Ectodermal cell (in vitro differentiated cells): Measurements from ENCODE around the gene TAF6L.
"Not testable (repeated sequence)": the region's sequence is repeated elsewhere in the genome, so short reads cannot be mapped to it uniquely, and the experiment has no call there.

Source experiments
- H3K27ac ChIP-seq: 2 replicates; pipeline ENCODE4 v1.7.0; 2013; ENCODE audit warnings: mild to moderate bottlenecking, low read depth, low read length; ENCODE audit not compliant: insufficient read depth, poor library complexity, severe bottlenecking
- H3K27me3 ChIP-seq: 2 replicates; pipeline ENCODE4 v1.7.0; 2013; ENCODE audit warnings: mild to moderate bottlenecking, low read length; ENCODE audit not compliant: insufficient read depth, control insufficient read depth, poor library complexity, severe bottlenecking
- H3K36me3 ChIP-seq: one replicate; pipeline ENCODE4 v1.7.0; 2013; ENCODE audit warnings: low read length; ENCODE audit not compliant: control insufficient read depth, insufficient read depth
- H3K4me1 ChIP-seq: one replicate; pipeline ENCODE4 v1.7.0; 2013; ENCODE audit warnings: low read length; ENCODE audit not compliant: control insufficient read depth, insufficient read depth
- H3K4me3 ChIP-seq: 2 replicates; pipeline ENCODE4 v1.7.0; 2013; ENCODE audit warnings: low read depth, low read length, control low read depth; ENCODE audit not compliant: insufficient read depth
- H3K9me3 ChIP-seq: 2 replicates; pipeline ENCODE4 v1.7.0; 2013; ENCODE audit warnings: mild to moderate bottlenecking, low read length, moderate library complexity; ENCODE audit not compliant: control insufficient read depth
- WGBS, 2 experiments: methylation state at CpG; one replicate each; pipeline ENCODE4 v1.1.7; 2013; ENCODE audit warnings: missing lambda C conversion rate in 2 of 2; 5-methylcytosine and 5-hydroxymethylcytosine counted together

Gene TAF6L

GRCh38 chr11:62804310-62805075, 33.3 kb downstream of the TAF6L start:
- Histone ChIP-seq H3K4me1 (peaks cover 10% of the 10 kb centered on the region), H3K9me3 (no peaks in the 10 kb centered on the region), H3K36me3 (peaks cover 31% of the 10 kb centered on the region), H3K27ac (peak overlapping the region; percentile 45), H3K27me3 (no peaks in the 10 kb centered on the region), H3K4me3 (peak overlapping the region; percentile 95)
- WGBS, 2 experiments: 19 to 20% methylated on average over 14 of the region's 14 CpGs

GRCh38 chr11:62805076-62805892, 34.1 kb downstream of the TAF6L start, which contains the start of gene NXF1:
TSS of gene NXF1 (minus strand) at chr11:62805440. CDS start at chr11:62805356, 84 bp downstream.
- Histone ChIP-seq H3K4me1 (peaks cover 10% of the 10 kb centered on the region), H3K27ac (peak within 1 kb of the TSS; percentile 61), H3K4me3 (peak within 1 kb of the TSS; percentile 95), H3K27me3 (no peaks in the 10 kb centered on the region), H3K9me3 (no peaks in the 10 kb centered on the region), H3K36me3 (peaks cover 24% of the 10 kb centered on the region)
- WGBS, 2 experiments: 1% methylated on average over 77 of the region's 77 CpGs

- 37 to 38% methylated on average over 12 of the region's 12 CpGs for WGBS, 2 experiments
- Histone ChIP-seq H3K36me3 (peaks cover 20% of the 10 kb centered on the region), H3K4me1 (peaks cover 10% of the 10 kb centered on the region), H3K27ac (peak overlapping the region; percentile 61), H3K4me3 (peak overlapping the region; percentile 95), H3K9me3 (no peaks in the 10 kb centered on the region), H3K27me3 (no peaks in the 10 kb centered on the region)
Measured at GRCh38 chr11:62805961-62806441, 34.8 kb downstream of the TAF6L start.

GRCh38 chr11:62806611-62807121, 35.5 kb downstream of the TAF6L start:
- WGBS, 2 experiments: 86 to 87% methylated on average over 5 of the region's 5 CpGs
- H3K4me1 ChIP-seq: peaks cover 10% of the 10 kb centered on the region
- no peaks in the 10 kb centered on the region for H3K27me3 ChIP-seq
- H3K9me3 ChIP-seq: no peaks in the 10 kb centered on the region
- H3K4me3 ChIP-seq: no peak overlapping the region
- H3K36me3 ChIP-seq: peaks cover 13% of the 10 kb centered on the region
- peak overlapping the region; percentile 61 for H3K27ac ChIP-seq

DNA sequence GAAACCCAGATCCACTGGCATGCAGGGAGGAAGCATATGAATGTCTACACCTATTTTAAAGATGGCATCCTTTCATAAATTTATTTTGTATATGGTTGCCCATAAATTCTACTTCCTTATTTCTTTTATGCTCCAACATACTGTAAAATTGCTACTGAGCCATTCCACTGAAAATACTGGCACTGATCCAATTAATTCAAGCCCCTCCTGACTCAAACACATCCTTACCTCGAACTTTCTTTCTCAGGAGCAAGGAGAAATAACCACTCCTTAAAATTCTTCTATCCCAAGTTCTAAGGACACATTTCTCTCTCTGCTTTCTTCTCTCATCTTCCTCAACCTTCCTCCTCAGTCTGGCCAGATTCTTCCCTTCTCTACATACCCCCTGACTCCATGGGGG, 39.6 kb downstream of the TAF6L start:
- Histone ChIP-seq H3K27me3 (no peaks in the 10 kb centered on the region), H3K9me3 (no peaks in the 10 kb centered on the region), H3K4me3 (no peak overlapping the region), H3K36me3 (no peaks in the 10 kb centered on the region), H3K27ac (no peak overlapping the region), H3K4me1 (peaks cover 6% of the 10 kb centered on the region)
- WGBS, 2 experiments: 90 to 94% methylated on average over 1 of the region's 1 CpG

GRCh38 chr11:62811659-62812058, 40.5 kb downstream of the TAF6L start:
- no peaks in the 10 kb centered on the region for H3K36me3 ChIP-seq
- 85 to 90% methylated on average over 2 of the region's 2 CpGs for WGBS, 2 experiments
- H3K27me3 ChIP-seq: no peaks in the 10 kb centered on the region
- peaks cover under 1% of the 10 kb centered on the region for H3K4me1 ChIP-seq
- no peaks in the 10 kb centered on the region for H3K9me3 ChIP-seq
- no peak overlapping the region for H3K27ac ChIP-seq
- no peak overlapping the region for H3K4me3 ChIP-seq

- H3K9me3 ChIP-seq: no peaks in the 10 kb centered on the region
- no peaks in the 10 kb centered on the region for H3K27me3 ChIP-seq
- H3K27ac ChIP-seq: no peak overlapping the region
- H3K4me1 ChIP-seq: no peaks in the 10 kb centered on the region
- no peaks in the 10 kb centered on the region for H3K36me3 ChIP-seq
- H3K4me3 ChIP-seq: no peak overlapping the region
- whole genome bisulfite sequencing, 2 experiments: 91 to 92% methylated on average over 7 to 8 of the region's 8 CpGs
Measured at GRCh38 chr11:62816557-62816956, 45.4 kb downstream of the TAF6L start.

DNA sequence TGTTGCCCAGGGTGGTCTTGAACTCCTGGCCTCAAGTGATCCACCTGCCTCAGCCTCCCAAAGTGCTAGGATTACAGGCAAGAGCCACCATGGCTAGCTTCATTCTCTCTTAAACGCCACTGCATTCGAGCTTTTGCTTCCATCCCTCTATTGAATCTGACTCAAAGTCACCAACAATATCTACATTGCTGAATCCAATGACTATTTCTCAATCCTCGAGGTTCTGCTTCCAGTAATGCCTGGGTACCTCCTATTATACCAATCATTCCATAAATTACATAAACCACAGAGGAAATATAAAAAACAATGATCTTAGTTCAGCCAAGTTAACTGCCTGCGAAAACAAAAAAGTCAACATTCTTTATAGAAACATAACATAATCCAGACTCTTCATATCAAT, 45.9 kb downstream of the TAF6L start:
- Histone ChIP-seq H3K27me3 (no peaks in the 10 kb centered on the region), H3K27ac (no peak overlapping the region), H3K4me1 (no peaks in the 10 kb centered on the region), H3K36me3 (no peaks in the 10 kb centered on the region), H3K9me3 (no peaks in the 10 kb centered on the region), H3K4me3 (no peak overlapping the region)
- 95 to 97% methylated on average over 4 of the region's 4 CpGs for WGBS, 2 experiments

GRCh38 chr11:62823677-62824076, 52.5 kb downstream of the TAF6L start:
- Histone ChIP-seq H3K36me3 (peaks cover 28% of the 10 kb centered on the region), H3K4me3 (no peak overlapping the region), H3K27ac (no peak overlapping the region), H3K4me1 (no peaks in the 10 kb centered on the region), H3K27me3 (no peaks in the 10 kb centered on the region), H3K9me3 (no peaks in the 10 kb centered on the region)
- 95 to 99% methylated on average over 3 of the region's 3 CpGs for WGBS, 2 experiments

- 92 to 95% methylated on average over 8 of the region's 8 CpGs for WGBS, 2 experiments
- not testable (repeated sequence) for H3K27me3 ChIP-seq, H3K4me3 ChIP-seq, H3K4me1 ChIP-seq, H3K9me3 ChIP-seq, H3K27ac ChIP-seq
- H3K36me3 ChIP-seq: peaks cover 23% of the 10 kb centered on the region
Measured at GRCh38 chr11:62828130-62828529, 56.9 kb downstream of the TAF6L start.
